Activated naive CD4-positive, alpha-beta T cell treated with anti-CD3 and anti-CD28 coated beads, Interleukin-2, amount 50 U/mL, for 24 hours (primary cell): ENCODE results near the gene SLC12A9.

Experiments
- H3K27ac Mint-ChIP-seq: one replicate; pipeline ENCODE4 v1.8.0; 2021; ENCODE audit warnings: mild to moderate bottlenecking, mixed read lengths
- H3K27me3 Mint-ChIP-seq: one replicate; pipeline ENCODE4 v1.8.0; 2021; ENCODE audit warnings: mixed read lengths
- H3K36me3 Mint-ChIP-seq: one replicate; pipeline ENCODE4 v1.8.0; 2021; ENCODE audit warnings: mixed read lengths
- H3K4me1 Mint-ChIP-seq: one replicate; pipeline ENCODE4 v1.8.0; 2021; ENCODE audit warnings: mixed read lengths
- H3K4me3 Mint-ChIP-seq: one replicate; pipeline ENCODE4 v1.8.0; 2021; ENCODE audit warnings: mild to moderate bottlenecking, mixed read lengths
- H3K9me3 Mint-ChIP-seq: one replicate; pipeline ENCODE4 v1.8.0; 2021; ENCODE audit warnings: mixed read lengths

SLC12A9 gene

GRCh38 chr7:100822236-100823139, 30.0 kb upstream of the SLC12A9 start:
- Mint-ChIP-seq H3K4me1 (peaks cover 9% of the 10 kb centered on the region), H3K36me3 (peaks cover 2% of the 10 kb centered on the region), H3K27ac (no peak overlapping the region), H3K4me3 (no peak overlapping the region), H3K9me3 (no peaks in the 10 kb centered on the region), H3K27me3 (peaks cover 13% of the 10 kb centered on the region)

GRCh38 chr7:100823140-100823525, 29.4 kb upstream of the SLC12A9 start:
- Mint-ChIP-seq H3K27me3 (peaks cover 17% of the 10 kb centered on the region), H3K9me3 (no peaks in the 10 kb centered on the region), H3K36me3 (peaks cover 2% of the 10 kb centered on the region), H3K27ac (no peak overlapping the region), H3K4me3 (no peak overlapping the region), H3K4me1 (peaks cover 15% of the 10 kb centered on the region)

DNA sequence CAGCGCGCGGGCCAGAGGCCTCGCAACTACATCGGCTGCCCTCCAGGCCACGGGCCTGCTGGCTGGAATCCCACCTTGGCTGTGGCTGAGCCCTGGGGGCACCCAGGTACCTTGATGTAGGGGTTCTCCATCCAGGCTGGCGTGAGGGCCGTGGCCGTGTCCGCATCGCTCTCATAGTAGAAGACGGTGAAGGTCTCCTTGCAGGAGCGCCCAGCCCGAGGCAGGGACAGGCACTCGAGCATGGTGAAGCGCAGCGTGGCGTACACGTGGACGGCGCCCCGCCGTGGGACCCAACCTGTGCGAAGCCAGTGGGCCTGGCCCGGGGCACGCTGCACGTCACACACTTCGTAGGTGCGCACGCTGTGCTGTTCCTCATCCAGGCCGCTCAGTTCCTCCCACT, 29.0 kb upstream of the SLC12A9 start:
- peaks cover 17% of the 10 kb centered on the region for H3K4me1 Mint-ChIP-seq
- H3K27ac Mint-ChIP-seq: no peak overlapping the region
- peaks cover 18% of the 10 kb centered on the region for H3K27me3 Mint-ChIP-seq
- peaks cover 2% of the 10 kb centered on the region for H3K36me3 Mint-ChIP-seq
- no peak overlapping the region for H3K4me3 Mint-ChIP-seq
- H3K9me3 Mint-ChIP-seq: no peaks in the 10 kb centered on the region

GRCh38 chr7:100824499-100825214, 27.9 kb upstream of the SLC12A9 start:
- Mint-ChIP-seq H3K4me1 (peaks cover 19% of the 10 kb centered on the region), H3K4me3 (no peak overlapping the region), H3K36me3 (peaks cover 2% of the 10 kb centered on the region), H3K27ac (peak overlapping the region; percentile 24), H3K27me3 (peaks cover 23% of the 10 kb centered on the region), H3K9me3 (no peaks in the 10 kb centered on the region)

GRCh38 chr7:100825215-100825671, 27.3 kb upstream of the SLC12A9 start:
- peaks cover 23% of the 10 kb centered on the region for H3K27me3 Mint-ChIP-seq

GRCh38 chr7:100825751-100826513, 26.6 kb upstream of the SLC12A9 start:
- Mint-ChIP-seq H3K4me1 (peaks cover 19% of the 10 kb centered on the region), H3K27me3 (peaks cover 23% of the 10 kb centered on the region), H3K4me3 (peak overlapping the region; percentile 82), H3K9me3 (no peaks in the 10 kb centered on the region), H3K27ac (peak overlapping the region; percentile 74), H3K36me3 (peaks cover 2% of the 10 kb centered on the region)

More at GRCh38 chr7:100825215-100825671, 27.3 kb upstream of the SLC12A9 start:
- Mint-ChIP-seq H3K9me3 (no peaks in the 10 kb centered on the region), H3K4me1 (peaks cover 19% of the 10 kb centered on the region), H3K27ac (no peak overlapping the region), H3K36me3 (peaks cover 2% of the 10 kb centered on the region), H3K4me3 (no peak overlapping the region)

DNA sequence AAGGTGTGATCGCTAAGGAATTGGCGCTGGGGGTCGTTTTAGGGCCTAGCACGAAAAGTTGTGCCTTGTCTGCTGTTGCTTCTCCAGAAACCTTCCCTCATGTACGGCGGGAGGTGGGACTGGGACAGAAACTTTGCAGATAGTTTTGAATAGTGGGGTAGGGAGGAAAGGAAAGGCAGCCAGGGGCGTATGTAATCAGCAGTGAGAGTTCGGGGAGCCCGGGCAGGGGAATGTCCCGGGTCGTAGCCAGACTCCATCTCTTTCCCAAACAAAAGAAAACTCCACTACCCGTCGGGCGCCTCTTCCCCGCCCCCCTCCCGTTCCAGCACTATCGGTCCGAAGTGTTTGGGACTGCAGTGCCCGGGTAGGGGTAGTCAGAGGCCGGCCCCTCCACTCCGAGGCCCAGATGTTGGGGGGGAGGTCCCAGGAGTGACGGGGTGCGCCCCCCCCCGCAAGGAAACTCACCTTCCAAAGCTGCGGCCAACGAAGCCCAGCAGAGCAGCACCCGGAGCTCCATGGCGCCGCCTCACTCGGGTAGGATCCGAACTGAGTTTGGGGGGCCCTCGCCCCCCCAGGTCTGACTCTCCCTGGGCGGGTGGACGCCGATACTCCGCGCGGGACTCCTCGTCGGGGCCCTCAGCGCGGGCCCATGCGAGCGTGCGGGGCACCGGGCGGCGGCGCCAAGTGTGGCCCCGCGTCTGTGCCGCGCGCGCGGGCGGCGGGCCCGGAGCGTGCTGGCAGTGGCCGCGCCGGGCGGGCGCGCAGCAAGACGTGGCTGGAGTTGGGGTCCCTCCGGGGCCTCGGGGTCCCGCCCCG, 25.8 kb upstream of the SLC12A9 start:
- H3K9me3 Mint-ChIP-seq: no peaks in the 10 kb centered on the region
- peaks cover 2% of the 10 kb centered on the region for H3K36me3 Mint-ChIP-seq
- peak overlapping the region; percentile 55 for H3K27ac Mint-ChIP-seq
- peaks cover 24% of the 10 kb centered on the region for H3K27me3 Mint-ChIP-seq
- H3K4me3 Mint-ChIP-seq: peak overlapping the region; percentile 82
- peaks cover 19% of the 10 kb centered on the region for H3K4me1 Mint-ChIP-seq

GRCh38 chr7:100827330-100828226, 24.9 kb upstream of the SLC12A9 start, which contains the start of gene EPHB4:
TSS of gene EPHB4 (minus strand) at chr7:100827523. CDS start at chr7:100827030, 493 bp downstream.
- Mint-ChIP-seq H3K4me3 (peak within 1 kb of the TSS; percentile 82), H3K36me3 (peaks cover 2% of the 10 kb centered on the region), H3K9me3 (no peaks in the 10 kb centered on the region), H3K27ac (peak within 1 kb of the TSS; percentile 55), H3K27me3 (peaks cover 25% of the 10 kb centered on the region), H3K4me1 (peaks cover 19% of the 10 kb centered on the region)

- Mint-ChIP-seq H3K27ac (peak overlapping the region; percentile 23), H3K4me1 (peaks cover 19% of the 10 kb centered on the region), H3K9me3 (no peaks in the 10 kb centered on the region), H3K27me3 (peaks cover 25% of the 10 kb centered on the region), H3K4me3 (no peak overlapping the region), H3K36me3 (peaks cover 2% of the 10 kb centered on the region)
These were observed 23.3 kb upstream of the SLC12A9 start for GRCh38 chr7:100829150-100829716.

DNA sequence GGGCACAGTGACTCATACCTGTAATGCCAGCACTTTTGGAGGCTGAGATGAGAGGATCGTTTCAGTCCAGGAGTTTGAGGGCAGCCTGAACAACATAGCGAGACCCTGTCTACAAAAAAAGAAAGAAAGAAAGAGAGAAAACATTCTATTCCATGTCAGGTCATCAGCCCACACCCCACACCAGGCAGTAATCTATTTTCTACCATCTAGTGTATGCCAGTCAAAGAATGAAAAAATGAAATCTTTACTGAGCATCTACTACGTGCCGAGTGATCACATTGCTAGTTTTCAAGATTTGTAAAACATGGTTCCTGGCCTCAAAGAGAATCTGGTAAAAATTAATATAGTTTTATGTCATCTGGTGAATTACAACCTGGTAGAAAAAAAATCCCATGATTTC, 22.1 kb upstream of the SLC12A9 start:
- Mint-ChIP-seq H3K27ac (no peak overlapping the region), H3K27me3 (peaks cover 23% of the 10 kb centered on the region), H3K36me3 (peaks cover 1% of the 10 kb centered on the region), H3K4me1 (peaks cover 19% of the 10 kb centered on the region), H3K9me3 (no peaks in the 10 kb centered on the region), H3K4me3 (no peak overlapping the region)

GRCh38 chr7:100832281-100832633, 20.3 kb upstream of the SLC12A9 start:
- Mint-ChIP-seq H3K4me3 (no peak overlapping the region), H3K27ac (no peak overlapping the region), H3K36me3 (no peaks in the 10 kb centered on the region), H3K9me3 (no peaks in the 10 kb centered on the region), H3K27me3 (peaks cover 12% of the 10 kb centered on the region), H3K4me1 (peaks cover 16% of the 10 kb centered on the region)

DNA sequence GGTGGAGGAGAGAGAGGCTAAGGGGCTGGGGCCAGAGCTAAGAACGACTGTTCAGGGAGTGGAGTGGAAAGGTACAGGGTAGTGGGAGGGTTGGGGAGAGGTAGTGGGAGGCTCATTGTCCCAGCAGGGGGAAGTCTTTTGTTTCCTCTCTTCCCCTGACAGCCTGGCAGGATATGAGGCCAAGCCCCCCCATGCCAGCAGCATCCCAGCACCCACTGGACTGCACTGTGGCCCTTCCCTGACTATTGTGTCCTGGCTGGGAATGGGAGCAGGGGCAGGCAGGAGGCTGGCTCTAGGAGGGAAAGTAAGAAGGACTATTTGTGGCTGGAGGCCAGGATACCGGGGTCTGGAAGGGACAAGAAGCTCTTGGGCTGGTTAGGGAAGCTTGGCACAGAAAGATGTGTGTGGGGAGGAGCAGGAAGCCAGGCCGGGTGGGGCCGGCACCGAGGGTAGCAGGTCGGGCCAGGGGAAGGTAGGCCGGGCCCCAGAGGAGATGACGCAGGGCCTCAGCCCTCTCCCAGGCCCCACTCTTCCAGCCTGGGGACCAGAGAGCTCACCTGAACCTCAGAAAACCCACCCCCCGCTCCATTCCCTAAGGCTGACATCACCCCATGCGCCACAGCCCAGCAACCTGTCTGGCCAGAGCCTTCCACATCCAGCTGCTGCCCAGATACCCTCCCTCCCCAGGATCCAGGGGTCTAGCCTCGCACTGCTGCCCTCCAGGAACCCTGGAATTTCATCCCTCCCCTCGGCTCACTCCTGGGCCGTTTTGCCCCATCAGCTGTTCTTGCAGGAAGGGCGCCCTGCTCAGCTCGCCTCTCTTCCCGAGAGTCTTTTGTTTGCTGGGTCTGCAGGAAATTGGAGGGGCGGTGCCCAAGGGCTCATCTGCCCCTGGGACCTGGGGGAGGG, 16.4 kb upstream of the SLC12A9 start:
- Mint-ChIP-seq H3K27me3 (peaks cover 2% of the 10 kb centered on the region), H3K27ac (no peak overlapping the region), H3K4me1 (peaks cover 9% of the 10 kb centered on the region), H3K9me3 (no peaks in the 10 kb centered on the region), H3K4me3 (peak overlapping the region; percentile 34), H3K36me3 (no peaks in the 10 kb centered on the region)

GRCh38 chr7:100836812-100837098, 15.8 kb upstream of the SLC12A9 start:
- Mint-ChIP-seq H3K4me3 (peak overlapping the region; percentile 85), H3K27ac (peak overlapping the region; percentile 79), H3K36me3 (no peaks in the 10 kb centered on the region), H3K9me3 (no peaks in the 10 kb centered on the region), H3K4me1 (peaks cover 9% of the 10 kb centered on the region), H3K27me3 (peaks cover under 1% of the 10 kb centered on the region)
